ENCODE data around the gene EPN1. TPM values are rescaled to one million over a fixed set of nuclear protein-coding genes. Genes with fewer than 3 reads are reported as not detected.
"Not testable (repeated sequence)": the region's sequence is repeated elsewhere in the genome, so short reads cannot be mapped to it uniquely, and the experiment has no call there.

Gene EPN1
- total RNA-seq, 6 experiments from 2014 or later, result 176 to 191 (median 185) TPM

GRCh38 chr19:55738302-55738701 is 63.3 kb downstream of the EPN1 start, which contains the start of gene NLRP9:
TSS of gene NLRP9 (minus strand) at chr19:55738402. CDS start at chr19:55738374, 28 bp downstream.
- no peak for DNase-seq
- Mint-ChIP-seq H3K27me3 (ENCODE audit: insufficient read depth) (no peaks in the 10 kb centered on the region; the same call in 1 of the 2 replicates), H3K9me3 (no peaks in the 10 kb centered on the region; the same call in 1 of the 2 replicates), H3K4me3 (no peak within 1 kb of the TSS), H3K4me1 (ENCODE audit: low read depth) (no peaks in the 10 kb centered on the region), H3K36me3 (ENCODE audit: low read depth) (no peaks in the 10 kb centered on the region), H3K27ac (no peak within 1 kb of the TSS)
- TF ChIP-seq CTCF (IDR thresholded peaks at IDR 0.05), result no peak

DNA sequence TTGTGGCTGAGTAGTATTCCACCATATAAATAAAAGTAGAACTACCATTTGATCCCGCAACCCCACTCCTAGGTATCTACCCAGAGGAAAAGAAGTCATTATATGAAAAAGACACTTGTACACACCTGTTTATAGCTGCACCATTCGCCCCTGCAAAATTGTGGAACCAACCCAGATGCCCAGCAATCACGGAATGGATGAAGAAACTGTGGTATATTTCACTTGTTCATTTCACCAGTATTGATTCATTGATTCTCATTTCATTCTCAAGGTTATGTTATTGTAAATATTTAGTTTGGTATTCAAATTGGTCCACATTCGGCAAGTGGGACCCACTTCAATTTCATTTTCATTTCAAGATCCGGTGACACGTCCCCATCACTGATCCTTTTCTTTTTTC is 75.7 kb downstream of the EPN1 start:
- Mint-ChIP-seq H3K4me1 (ENCODE audit: low read depth) (no peaks in the 10 kb centered on the region), H3K9me3 (peaks cover 5% of the 10 kb centered on the region; the same call in 1 of the 2 replicates), H3K36me3 (ENCODE audit: low read depth) (no peaks in the 10 kb centered on the region), H3K4me3 (no peak overlapping the region), H3K27me3 (ENCODE audit: insufficient read depth) (no peaks in the 10 kb centered on the region; the same call in 1 of the 2 replicates), H3K27ac (no peak overlapping the region)
- TF ChIP-seq CTCF (IDR thresholded peaks at IDR 0.05), result no peak
- DNase-seq, result no peak

DNA sequence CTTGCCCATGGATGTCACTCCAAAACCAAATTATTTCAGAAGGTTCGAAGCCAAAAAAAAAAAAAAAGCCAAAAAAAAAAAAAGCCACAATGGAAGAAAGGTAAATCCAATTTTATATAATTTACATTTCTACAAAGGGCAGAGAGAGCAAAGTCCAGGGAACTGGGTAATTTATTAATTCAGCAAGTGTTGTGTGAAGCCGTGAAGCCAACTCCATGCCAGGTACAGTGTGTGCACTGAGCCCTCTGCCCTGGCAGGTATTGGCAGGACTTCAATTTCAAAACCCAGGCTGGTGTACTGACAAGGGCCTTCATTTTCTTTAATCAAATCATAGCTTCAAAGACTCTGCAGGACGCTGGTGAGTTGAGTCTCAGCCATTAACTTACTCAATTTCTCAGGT is 78.4 kb downstream of the EPN1 start:
- Mint-ChIP-seq H3K27ac (no peak overlapping the region), H3K36me3 (ENCODE audit: low read depth) (no peaks in the 10 kb centered on the region), H3K9me3 (peaks cover 5% of the 10 kb centered on the region; the same call in 1 of the 2 replicates), H3K4me1 (ENCODE audit: low read depth) (no peaks in the 10 kb centered on the region), H3K27me3 (ENCODE audit: insufficient read depth) (no peaks in the 10 kb centered on the region), H3K4me3 (no peak overlapping the region)
- no peak for DNase-seq
- no peak for TF ChIP-seq CTCF (IDR thresholded peaks at IDR 0.05)

DNA sequence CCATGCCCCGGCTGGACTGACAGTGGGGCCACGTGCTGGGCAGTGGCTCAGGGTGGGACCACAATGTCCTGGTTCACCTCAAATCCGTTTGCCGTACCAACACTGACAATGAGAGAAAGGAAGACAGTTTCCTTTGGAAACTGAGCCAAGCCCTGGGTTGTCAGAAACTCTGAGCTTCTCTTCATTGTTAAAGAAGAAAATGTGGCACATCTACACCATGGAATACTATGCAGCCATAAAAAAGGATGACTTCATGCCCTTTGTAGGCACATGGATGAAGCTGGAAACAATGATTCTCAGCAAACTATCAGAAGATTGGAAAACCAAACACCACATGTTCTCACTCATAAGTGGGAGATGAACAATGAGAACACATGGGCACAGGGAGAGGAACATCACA is 81.8 kb downstream of the EPN1 start:
- H3K4me1 Mint-ChIP-seq (ENCODE audit: low read depth); DNase-seq; H3K4me3 Mint-ChIP-seq; H3K9me3 Mint-ChIP-seq; H3K36me3 Mint-ChIP-seq (ENCODE audit: low read depth); H3K27me3 Mint-ChIP-seq (ENCODE audit: insufficient read depth); H3K27ac Mint-ChIP-seq: not testable (repeated sequence)

GRCh38 chr19:55758797-55759196 is 83.8 kb downstream of the EPN1 start, which contains the start of gene RFPL4A:
TSS of gene RFPL4A (plus strand) at chr19:55759097. CDS start at chr19:55761801, 2,704 bp downstream.
- DNase-seq; H3K36me3 Mint-ChIP-seq (ENCODE audit: low read depth); H3K4me1 Mint-ChIP-seq (ENCODE audit: low read depth); H3K27ac Mint-ChIP-seq; H3K9me3 Mint-ChIP-seq; H3K27me3 Mint-ChIP-seq (ENCODE audit: insufficient read depth): not testable (repeated sequence)
- peak within 1 kb of the TSS; percentile 16; the same call in 1 of the 2 replicates for H3K4me3 Mint-ChIP-seq

Other genes with a start within 250 kb of the EPN1 start
- gene SHISA7, start 231.9 kb upstream of the EPN1 start, total RNA-seq (2021; fragmentation: NEBNext Ultra II Directional; extraction: Animal tissue kit (Norgen Biotek cat#: 25700)), result not detected
- gene ISOC2, start 213.6 kb upstream of the EPN1 start, total RNA-seq (2021; fragmentation: NEBNext Ultra II Directional; extraction: Animal tissue kit (Norgen Biotek cat#: 25700)), result 10 to 100 TPM; 60.1 to 81.4 (median 66.8) TPM
- not detected for gene C19orf85, start 210.5 kb upstream of the EPN1 start, total RNA-seq (2021; fragmentation: NEBNext Ultra II Directional; extraction: Animal tissue kit (Norgen Biotek cat#: 25700))
- gene ZNF628, start 198.6 kb upstream of the EPN1 start, total RNA-seq (2021; fragmentation: NEBNext Ultra II Directional; extraction: Animal tissue kit (Norgen Biotek cat#: 25700)), result 10 to 100 TPM in 2 of 6 experiments, 1 to 10 TPM in 4; 8.6 to 11.3 (median 9.5) TPM
- gene NAT14, start 190.0 kb upstream of the EPN1 start, total RNA-seq (2021; fragmentation: NEBNext Ultra II Directional; extraction: Animal tissue kit (Norgen Biotek cat#: 25700)), result 10 to 100 TPM; 53.3 to 72.0 (median 61.3) TPM
- gene SSC5D, start 186.8 kb upstream of the EPN1 start, total RNA-seq (2021; fragmentation: NEBNext Ultra II Directional; extraction: Animal tissue kit (Norgen Biotek cat#: 25700)), result 10 to 100 TPM; 47.7 to 59.9 (median 51.9) TPM
- gene SBK2, start 138.1 kb upstream of the EPN1 start, total RNA-seq (2021; fragmentation: NEBNext Ultra II Directional; extraction: Animal tissue kit (Norgen Biotek cat#: 25700)), result not detected
- not detected for gene SBK3, start 129.7 kb upstream of the EPN1 start, total RNA-seq (2021; fragmentation: NEBNext Ultra II Directional; extraction: Animal tissue kit (Norgen Biotek cat#: 25700))
- gene ZNF579, start 94.4 kb upstream of the EPN1 start, total RNA-seq (2021; fragmentation: NEBNext Ultra II Directional; extraction: Animal tissue kit (Norgen Biotek cat#: 25700)), result 10 to 100 TPM; 19.0 to 24.3 (median 22.0) TPM
- gene FIZ1, start 75.7 kb upstream of the EPN1 start, total RNA-seq (2021; fragmentation: NEBNext Ultra II Directional; extraction: Animal tissue kit (Norgen Biotek cat#: 25700)), result 10 to 100 TPM in 5 of 6 experiments, 1 to 10 TPM in 1; 9.9 to 13.1 (median 11.9) TPM
- 10 to 100 TPM in 5 of 6 experiments, 1 to 10 TPM in 1; 9.3 to 12.0 (median 10.7) TPM for gene ZNF524, start 74.9 kb upstream of the EPN1 start, total RNA-seq (2021; fragmentation: NEBNext Ultra II Directional; extraction: Animal tissue kit (Norgen Biotek cat#: 25700))
- gene ZNF865, start 69.6 kb upstream of the EPN1 start, total RNA-seq (2021; fragmentation: NEBNext Ultra II Directional; extraction: Animal tissue kit (Norgen Biotek cat#: 25700)), result 10 to 100 TPM; 13.3 to 14.1 (median 13.8) TPM
- gene ZNF784, start 50.7 kb upstream of the EPN1 start, total RNA-seq (2021; fragmentation: NEBNext Ultra II Directional; extraction: Animal tissue kit (Norgen Biotek cat#: 25700)), result 1 to 10 TPM; 4.6 to 5.3 (median 4.8) TPM
- gene ZNF580, start 34.2 kb upstream of the EPN1 start, total RNA-seq (2021; fragmentation: NEBNext Ultra II Directional; extraction: Animal tissue kit (Norgen Biotek cat#: 25700)), result 10 to 100 TPM; 51.0 to 60.5 (median 57.7) TPM
- gene ZNF581, start 31.6 kb upstream of the EPN1 start, total RNA-seq (2021; fragmentation: NEBNext Ultra II Directional; extraction: Animal tissue kit (Norgen Biotek cat#: 25700)), result 10 to 100 TPM; 20.1 to 25.8 (median 21.9) TPM
- gene CCDC106, start 27.0 kb upstream of the EPN1 start, total RNA-seq (2021; fragmentation: NEBNext Ultra II Directional; extraction: Animal tissue kit (Norgen Biotek cat#: 25700)), result 10 to 100 TPM; 12.9 to 17.4 (median 14.0) TPM
- 100 to 1,000 TPM; 212 to 241 (median 226) TPM for gene U2AF2, start 20.2 kb upstream of the EPN1 start, total RNA-seq (2021; fragmentation: NEBNext Ultra II Directional; extraction: Animal tissue kit (Norgen Biotek cat#: 25700))
- not detected for gene NLRP9, start 63.2 kb downstream of the EPN1 start, total RNA-seq (2021; fragmentation: NEBNext Ultra II Directional; extraction: Animal tissue kit (Norgen Biotek cat#: 25700))
- not detected for gene RFPL4A, start 83.9 kb downstream of the EPN1 start, total RNA-seq (2021; fragmentation: NEBNext Ultra II Directional; extraction: Animal tissue kit (Norgen Biotek cat#: 25700))
- gene RFPL4AL1, start 93.9 kb downstream of the EPN1 start, total RNA-seq (2021; fragmentation: NEBNext Ultra II Directional; extraction: Animal tissue kit (Norgen Biotek cat#: 25700)), result under 1 TPM in 1 of 6 experiments, not detected in 5; 0.23 TPM
- under 1 TPM in 3 of 6 experiments, not detected in 3; 0.05 to 0.11 (median 0.05) TPM for gene NLRP11, start 156.8 kb downstream of the EPN1 start, total RNA-seq (2021; fragmentation: NEBNext Ultra II Directional; extraction: Animal tissue kit (Norgen Biotek cat#: 25700))
- not detected for gene NLRP4, start 161.3 kb downstream of the EPN1 start, total RNA-seq (2021; fragmentation: NEBNext Ultra II Directional; extraction: Animal tissue kit (Norgen Biotek cat#: 25700))

Measured in HFFc6 (cell line).